Measurements from ENCODE around the gene ADARB2. TPM values are rescaled to one million over a fixed set of nuclear protein-coding genes. Genes with fewer than 3 reads are reported as not detected.

Gene ADARB2
- total and polyA plus RNA-seq, 2 experiments from 2014 or later = 2.0 to 5.0 TPM

DNA sequence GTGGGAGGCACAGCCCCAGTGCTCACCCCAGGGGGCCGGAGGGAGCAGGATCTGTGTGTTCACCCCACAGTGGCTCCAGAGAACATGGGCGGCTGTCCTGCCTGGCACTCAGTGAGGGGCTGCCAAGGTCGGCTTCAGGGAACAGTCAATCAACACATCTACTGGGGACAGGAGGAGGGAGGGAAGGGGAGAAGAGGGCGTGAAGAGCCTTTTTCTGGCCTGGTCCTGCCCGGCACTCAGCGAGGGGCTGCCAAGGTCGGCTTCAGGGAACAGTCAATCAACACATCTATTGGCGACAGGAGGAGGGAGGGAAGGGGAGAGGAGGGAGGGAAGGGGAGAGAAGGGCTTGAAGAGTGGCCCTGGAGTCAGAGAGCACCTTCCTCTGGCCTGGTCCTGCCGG lies 184.9 kb downstream of the ADARB2 start:
- Histone ChIP-seq H3K9me2 (ENCODE audit: insufficient read depth) (no peaks in the 10 kb centered on the region), H3K27me3 (ENCODE audit: insufficient read depth) (no peaks in the 10 kb centered on the region), H3K4me3 (no peak overlapping the region), H3K27ac (ENCODE audit: low read depth) (no peak overlapping the region), H4K20me1 (replicated peaks; ENCODE audit: insufficient read depth) (no peaks in the 10 kb centered on the region), H2AFZ (no peak overlapping the region), H3K79me2 (replicated peaks; ENCODE audit: insufficient read depth) (no peaks in the 10 kb centered on the region), H3K4me2 (no peak overlapping the region), H3K4me1 (ENCODE audit: insufficient read depth) (no peaks in the 10 kb centered on the region), H3F3A (replicated peaks; ENCODE audit: low read depth) (no peaks in the 10 kb centered on the region), H3K36me3 (ENCODE audit: insufficient read depth) (no peaks in the 10 kb centered on the region)
- Mint-ChIP-seq H3K27me3 (ENCODE audit: insufficient read depth, low read depth, poor library complexity) (peaks cover 13% of the 10 kb centered on the region), H3K36me3 (ENCODE audit: low read depth) (peaks cover 8% of the 10 kb centered on the region; the same call in 2 of the 3 replicates), H3K9me3 (peaks cover 11% of the 10 kb centered on the region), H3K4me3 (no peak overlapping the region), H3K27ac (no peak overlapping the region), H3K4me1 (peaks cover 10% of the 10 kb centered on the region)
- ATAC-seq = peak; percentile 36; the same call in 2 of the 3 replicates
- TF ChIP-seq EZH2 (IDR thresholded peaks at IDR 0.05; ENCODE audit: low read depth, unreplicated experiment) (no peak), JUNB (IDR thresholded peaks at IDR 0.05; ENCODE audit: unreplicated experiment) (no peak), EZH2phosphoT487 (IDR thresholded peaks at IDR 0.05; ENCODE audit: unreplicated experiment) (no peak), CREB1 (CRISPR knock-in tag; IDR thresholded peaks at IDR 0.05; ENCODE audit: low read depth) (no peak), ZNF114 (CRISPR knock-in tag; IDR thresholded peaks at IDR 0.05) (no peak), STAT1 (IDR thresholded peaks at IDR 0.05; ENCODE audit: unreplicated experiment) (no peak), NANOG (IDR thresholded peaks at IDR 0.05; ENCODE audit: borderline replicate concordance) (no peak), POLR2AphosphoS5 (IDR thresholded peaks at IDR 0.05; ENCODE audit: low read depth) (no peak), ZNF331 (CRISPR knock-in tag; IDR thresholded peaks at IDR 0.05; ENCODE audit: low read depth) (no peak)
- TF ChIP-seq, protein P1, sequence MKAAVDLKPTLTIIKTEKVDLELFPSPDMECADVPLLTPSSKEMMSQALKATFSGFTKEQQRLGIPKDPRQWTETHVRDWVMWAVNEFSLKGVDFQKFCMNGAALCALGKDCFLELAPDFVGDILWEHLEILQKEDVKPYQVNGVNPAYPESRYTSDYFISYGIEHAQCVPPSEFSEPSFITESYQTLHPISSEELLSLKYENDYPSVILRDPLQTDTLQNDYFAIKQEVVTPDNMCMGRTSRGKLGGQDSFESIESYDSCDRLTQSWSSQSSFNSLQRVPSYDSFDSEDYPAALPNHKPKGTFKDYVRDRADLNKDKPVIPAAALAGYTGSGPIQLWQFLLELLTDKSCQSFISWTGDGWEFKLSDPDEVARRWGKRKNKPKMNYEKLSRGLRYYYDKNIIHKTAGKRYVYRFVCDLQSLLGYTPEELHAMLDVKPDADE (IDR thresholded peaks at IDR 0.05) = no peak
- TF ChIP-seq, protein P2, sequence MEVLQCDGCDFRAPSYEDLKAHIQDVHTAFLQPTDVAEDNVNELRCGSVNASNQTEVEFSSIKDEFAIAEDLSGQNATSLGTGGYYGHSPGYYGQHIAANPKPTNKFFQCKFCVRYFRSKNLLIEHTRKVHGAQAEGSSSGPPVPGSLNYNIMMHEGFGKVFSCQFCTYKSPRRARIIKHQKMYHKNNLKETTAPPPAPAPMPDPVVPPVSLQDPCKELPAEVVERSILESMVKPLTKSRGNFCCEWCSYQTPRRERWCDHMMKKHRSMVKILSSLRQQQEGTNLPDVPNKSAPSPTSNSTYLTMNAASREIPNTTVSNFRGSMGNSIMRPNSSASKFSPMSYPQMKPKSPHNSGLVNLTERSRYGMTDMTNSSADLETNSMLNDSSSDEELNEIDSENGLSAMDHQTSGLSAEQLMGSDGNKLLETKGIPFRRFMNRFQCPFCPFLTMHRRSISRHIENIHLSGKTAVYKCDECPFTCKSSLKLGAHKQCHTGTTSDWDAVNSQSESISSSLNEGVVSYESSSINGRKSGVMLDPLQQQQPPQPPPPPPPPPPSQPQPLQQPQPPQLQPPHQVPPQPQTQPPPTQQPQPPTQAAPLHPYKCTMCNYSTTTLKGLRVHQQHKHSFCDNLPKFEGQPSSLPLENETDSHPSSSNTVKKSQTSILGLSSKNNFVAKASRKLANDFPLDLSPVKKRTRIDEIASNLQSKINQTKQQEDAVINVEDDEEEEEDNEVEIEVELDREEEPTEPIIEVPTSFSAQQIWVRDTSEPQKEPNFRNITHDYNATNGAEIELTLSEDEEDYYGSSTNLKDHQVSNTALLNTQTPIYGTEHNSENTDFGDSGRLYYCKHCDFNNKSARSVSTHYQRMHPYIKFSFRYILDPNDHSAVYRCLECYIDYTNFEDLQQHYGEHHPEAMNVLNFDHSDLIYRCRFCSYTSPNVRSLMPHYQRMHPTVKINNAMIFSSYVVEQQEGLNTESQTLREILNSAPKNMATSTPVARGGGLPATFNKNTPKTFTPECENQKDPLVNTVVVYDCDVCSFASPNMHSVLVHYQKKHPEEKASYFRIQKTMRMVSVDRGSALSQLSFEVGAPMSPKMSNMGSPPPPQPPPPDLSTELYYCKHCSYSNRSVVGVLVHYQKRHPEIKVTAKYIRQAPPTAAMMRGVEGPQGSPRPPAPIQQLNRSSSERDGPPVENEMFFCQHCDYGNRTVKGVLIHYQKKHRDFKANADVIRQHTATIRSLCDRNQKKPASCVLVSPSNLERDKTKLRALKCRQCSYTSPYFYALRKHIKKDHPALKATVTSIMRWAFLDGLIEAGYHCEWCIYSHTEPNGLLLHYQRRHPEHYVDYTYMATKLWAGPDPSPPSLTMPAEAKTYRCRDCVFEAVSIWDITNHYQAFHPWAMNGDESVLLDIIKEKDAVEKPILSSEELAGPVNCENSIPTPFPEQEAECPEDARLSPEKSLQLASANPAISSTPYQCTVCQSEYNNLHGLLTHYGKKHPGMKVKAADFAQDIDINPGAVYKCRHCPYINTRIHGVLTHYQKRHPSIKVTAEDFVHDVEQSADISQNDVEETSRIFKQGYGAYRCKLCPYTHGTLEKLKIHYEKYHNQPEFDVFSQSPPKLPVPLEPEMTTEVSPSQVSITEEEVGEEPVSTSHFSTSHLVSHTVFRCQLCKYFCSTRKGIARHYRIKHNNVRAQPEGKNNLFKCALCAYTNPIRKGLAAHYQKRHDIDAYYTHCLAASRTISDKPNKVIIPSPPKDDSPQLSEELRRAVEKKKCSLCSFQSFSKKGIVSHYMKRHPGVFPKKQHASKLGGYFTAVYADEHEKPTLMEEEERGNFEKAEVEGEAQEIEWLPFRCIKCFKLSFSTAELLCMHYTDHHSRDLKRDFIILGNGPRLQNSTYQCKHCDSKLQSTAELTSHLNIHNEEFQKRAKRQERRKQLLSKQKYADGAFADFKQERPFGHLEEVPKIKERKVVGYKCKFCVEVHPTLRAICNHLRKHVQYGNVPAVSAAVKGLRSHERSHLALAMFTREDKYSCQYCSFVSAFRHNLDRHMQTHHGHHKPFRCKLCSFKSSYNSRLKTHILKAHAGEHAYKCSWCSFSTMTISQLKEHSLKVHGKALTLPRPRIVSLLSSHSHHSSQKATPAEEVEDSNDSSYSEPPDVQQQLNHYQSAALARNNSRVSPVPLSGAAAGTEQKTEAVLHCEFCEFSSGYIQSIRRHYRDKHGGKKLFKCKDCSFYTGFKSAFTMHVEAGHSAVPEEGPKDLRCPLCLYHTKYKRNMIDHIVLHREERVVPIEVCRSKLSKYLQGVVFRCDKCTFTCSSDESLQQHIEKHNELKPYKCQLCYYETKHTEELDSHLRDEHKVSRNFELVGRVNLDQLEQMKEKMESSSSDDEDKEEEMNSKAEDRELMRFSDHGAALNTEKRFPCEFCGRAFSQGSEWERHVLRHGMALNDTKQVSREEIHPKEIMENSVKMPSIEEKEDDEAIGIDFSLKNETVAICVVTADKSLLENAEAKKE (CRISPR knock-in tag; IDR thresholded peaks at IDR 0.05) = no peak
- TF ChIP-seq, protein P3, sequence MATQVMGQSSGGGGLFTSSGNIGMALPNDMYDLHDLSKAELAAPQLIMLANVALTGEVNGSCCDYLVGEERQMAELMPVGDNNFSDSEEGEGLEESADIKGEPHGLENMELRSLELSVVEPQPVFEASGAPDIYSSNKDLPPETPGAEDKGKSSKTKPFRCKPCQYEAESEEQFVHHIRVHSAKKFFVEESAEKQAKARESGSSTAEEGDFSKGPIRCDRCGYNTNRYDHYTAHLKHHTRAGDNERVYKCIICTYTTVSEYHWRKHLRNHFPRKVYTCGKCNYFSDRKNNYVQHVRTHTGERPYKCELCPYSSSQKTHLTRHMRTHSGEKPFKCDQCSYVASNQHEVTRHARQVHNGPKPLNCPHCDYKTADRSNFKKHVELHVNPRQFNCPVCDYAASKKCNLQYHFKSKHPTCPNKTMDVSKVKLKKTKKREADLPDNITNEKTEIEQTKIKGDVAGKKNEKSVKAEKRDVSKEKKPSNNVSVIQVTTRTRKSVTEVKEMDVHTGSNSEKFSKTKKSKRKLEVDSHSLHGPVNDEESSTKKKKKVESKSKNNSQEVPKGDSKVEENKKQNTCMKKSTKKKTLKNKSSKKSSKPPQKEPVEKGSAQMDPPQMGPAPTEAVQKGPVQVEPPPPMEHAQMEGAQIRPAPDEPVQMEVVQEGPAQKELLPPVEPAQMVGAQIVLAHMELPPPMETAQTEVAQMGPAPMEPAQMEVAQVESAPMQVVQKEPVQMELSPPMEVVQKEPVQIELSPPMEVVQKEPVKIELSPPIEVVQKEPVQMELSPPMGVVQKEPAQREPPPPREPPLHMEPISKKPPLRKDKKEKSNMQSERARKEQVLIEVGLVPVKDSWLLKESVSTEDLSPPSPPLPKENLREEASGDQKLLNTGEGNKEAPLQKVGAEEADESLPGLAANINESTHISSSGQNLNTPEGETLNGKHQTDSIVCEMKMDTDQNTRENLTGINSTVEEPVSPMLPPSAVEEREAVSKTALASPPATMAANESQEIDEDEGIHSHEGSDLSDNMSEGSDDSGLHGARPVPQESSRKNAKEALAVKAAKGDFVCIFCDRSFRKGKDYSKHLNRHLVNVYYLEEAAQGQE (IDR thresholded peaks at IDR 0.05; ENCODE audit: unreplicated experiment) = no peak
- TF ChIP-seq, protein P4, sequence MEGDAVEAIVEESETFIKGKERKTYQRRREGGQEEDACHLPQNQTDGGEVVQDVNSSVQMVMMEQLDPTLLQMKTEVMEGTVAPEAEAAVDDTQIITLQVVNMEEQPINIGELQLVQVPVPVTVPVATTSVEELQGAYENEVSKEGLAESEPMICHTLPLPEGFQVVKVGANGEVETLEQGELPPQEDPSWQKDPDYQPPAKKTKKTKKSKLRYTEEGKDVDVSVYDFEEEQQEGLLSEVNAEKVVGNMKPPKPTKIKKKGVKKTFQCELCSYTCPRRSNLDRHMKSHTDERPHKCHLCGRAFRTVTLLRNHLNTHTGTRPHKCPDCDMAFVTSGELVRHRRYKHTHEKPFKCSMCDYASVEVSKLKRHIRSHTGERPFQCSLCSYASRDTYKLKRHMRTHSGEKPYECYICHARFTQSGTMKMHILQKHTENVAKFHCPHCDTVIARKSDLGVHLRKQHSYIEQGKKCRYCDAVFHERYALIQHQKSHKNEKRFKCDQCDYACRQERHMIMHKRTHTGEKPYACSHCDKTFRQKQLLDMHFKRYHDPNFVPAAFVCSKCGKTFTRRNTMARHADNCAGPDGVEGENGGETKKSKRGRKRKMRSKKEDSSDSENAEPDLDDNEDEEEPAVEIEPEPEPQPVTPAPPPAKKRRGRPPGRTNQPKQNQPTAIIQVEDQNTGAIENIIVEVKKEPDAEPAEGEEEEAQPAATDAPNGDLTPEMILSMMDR (conservative IDR thresholded peaks at IDR 0.05; ENCODE audit: low read depth in 2 of 2) = no peak
- DNase-seq (ENCODE audit: low spot score) = no peak
